ENCODE data around the gene CTDP1.

GRCh38 chr18:79634186-79634585 lies 45.4 kb upstream of the CTDP1 start:
- TF ChIP-seq CTCF (conservative IDR thresholded peaks at IDR 0.05; ENCODE audit: low read depth, low read length): no peak
- no peak for TF ChIP-seq EZH2 (IDR thresholded peaks at IDR 0.05; ENCODE audit: borderline replicate concordance, low read depth, low read length, poor library complexity, severe bottlenecking)

Data from A673 (cell line).